GM10248 (cell line): Measurements from ENCODE around the gene METTL8.
"Not testable (repeated sequence)": the region's sequence is repeated elsewhere in the genome, so short reads cannot be mapped to it uniquely, and the experiment has no call there.

Experiments used
- CTCF ChIA-PET: fragments of 300-600 bp; sonication (Branson Sonifier 250); formaldehyde crosslinking; extraction: SDS; loops from one replicate; lab custom pipeline; 2021; ENCODE audit warnings: antibody characterized with exemption; lab: Yijun Ruan, JAX
- POLR2A ChIA-PET: fragments of 350-650 bp; sonication (Branson Sonifier 250); formaldehyde crosslinking; extraction: SDS; loops from one replicate; lab custom pipeline; 2020; ENCODE audit warnings: antibody characterized with exemption; lab: Yijun Ruan, JAX
- DNase-seq: peaks from one replicate; pipeline ENCODE4 v3.0.0; 2012; ENCODE audit errors: extremely low spot score
- TF ChIP-seq, protein P1 (sequence below): IDR thresholded peaks from 2 replicates; pipeline ENCODE4 v1.5.1; 2012; ENCODE audit warnings: mild to moderate bottlenecking, low read depth; ENCODE audit errors: extremely low read depth, missing control alignments, control extremely low read depth

METTL8 gene

DNA sequence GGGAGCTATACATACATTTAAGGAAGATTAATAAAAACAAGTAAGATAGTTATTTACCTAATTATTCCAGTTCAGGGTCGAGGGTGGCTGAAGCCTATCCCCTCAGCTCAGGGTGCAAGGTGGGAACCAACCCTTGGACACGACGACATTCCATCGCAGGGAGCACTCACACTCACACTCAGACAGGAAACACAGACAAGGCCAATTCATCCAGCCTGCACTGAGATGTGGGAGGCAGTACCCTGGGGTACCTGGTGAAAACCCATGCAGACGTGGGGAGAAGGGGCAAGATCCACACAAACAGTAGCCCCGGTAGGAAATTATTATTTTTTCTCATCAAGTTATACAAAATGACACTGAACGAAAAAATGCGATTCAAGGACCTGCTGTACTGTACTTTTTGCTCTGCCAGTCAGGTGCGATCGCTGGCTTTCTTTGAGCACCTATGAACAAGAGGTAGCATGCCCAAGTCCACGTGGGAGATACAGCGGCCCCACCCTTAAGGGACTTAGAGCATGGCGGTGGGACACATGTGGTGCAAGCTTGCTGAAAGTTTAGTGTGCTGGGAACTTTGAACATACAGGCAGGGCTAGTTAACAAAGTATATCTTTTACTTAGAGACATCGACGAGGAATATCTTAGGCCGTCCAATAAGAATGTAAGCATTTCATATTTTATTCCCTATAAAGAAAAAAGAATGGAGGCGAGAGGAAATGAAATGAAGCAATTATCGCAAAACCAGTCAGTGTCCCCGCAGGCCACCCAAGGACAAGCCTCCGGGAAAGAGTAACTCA is 624 bp downstream of the METTL8 start:
- peak; percentile 52 for DNase-seq
- TF ChIP-seq, protein P1, sequence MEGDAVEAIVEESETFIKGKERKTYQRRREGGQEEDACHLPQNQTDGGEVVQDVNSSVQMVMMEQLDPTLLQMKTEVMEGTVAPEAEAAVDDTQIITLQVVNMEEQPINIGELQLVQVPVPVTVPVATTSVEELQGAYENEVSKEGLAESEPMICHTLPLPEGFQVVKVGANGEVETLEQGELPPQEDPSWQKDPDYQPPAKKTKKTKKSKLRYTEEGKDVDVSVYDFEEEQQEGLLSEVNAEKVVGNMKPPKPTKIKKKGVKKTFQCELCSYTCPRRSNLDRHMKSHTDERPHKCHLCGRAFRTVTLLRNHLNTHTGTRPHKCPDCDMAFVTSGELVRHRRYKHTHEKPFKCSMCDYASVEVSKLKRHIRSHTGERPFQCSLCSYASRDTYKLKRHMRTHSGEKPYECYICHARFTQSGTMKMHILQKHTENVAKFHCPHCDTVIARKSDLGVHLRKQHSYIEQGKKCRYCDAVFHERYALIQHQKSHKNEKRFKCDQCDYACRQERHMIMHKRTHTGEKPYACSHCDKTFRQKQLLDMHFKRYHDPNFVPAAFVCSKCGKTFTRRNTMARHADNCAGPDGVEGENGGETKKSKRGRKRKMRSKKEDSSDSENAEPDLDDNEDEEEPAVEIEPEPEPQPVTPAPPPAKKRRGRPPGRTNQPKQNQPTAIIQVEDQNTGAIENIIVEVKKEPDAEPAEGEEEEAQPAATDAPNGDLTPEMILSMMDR, result no peak
- CTCF ChIA-PET, result interaction anchor here (0.8 to 6.1 kb wide), 11 partner anchors 14 to 503 kb away, joined by 3 to 73 read pairs (median 3); no protein-coding TSS in a partner anchor
- POLR2A ChIA-PET, result interaction anchor here (0.6 to 2.0 kb wide), 5 partner anchors 14 to 466 kb away, joined by 3 to 7 read pairs (median 6); no protein-coding TSS in a partner anchor

DNA sequence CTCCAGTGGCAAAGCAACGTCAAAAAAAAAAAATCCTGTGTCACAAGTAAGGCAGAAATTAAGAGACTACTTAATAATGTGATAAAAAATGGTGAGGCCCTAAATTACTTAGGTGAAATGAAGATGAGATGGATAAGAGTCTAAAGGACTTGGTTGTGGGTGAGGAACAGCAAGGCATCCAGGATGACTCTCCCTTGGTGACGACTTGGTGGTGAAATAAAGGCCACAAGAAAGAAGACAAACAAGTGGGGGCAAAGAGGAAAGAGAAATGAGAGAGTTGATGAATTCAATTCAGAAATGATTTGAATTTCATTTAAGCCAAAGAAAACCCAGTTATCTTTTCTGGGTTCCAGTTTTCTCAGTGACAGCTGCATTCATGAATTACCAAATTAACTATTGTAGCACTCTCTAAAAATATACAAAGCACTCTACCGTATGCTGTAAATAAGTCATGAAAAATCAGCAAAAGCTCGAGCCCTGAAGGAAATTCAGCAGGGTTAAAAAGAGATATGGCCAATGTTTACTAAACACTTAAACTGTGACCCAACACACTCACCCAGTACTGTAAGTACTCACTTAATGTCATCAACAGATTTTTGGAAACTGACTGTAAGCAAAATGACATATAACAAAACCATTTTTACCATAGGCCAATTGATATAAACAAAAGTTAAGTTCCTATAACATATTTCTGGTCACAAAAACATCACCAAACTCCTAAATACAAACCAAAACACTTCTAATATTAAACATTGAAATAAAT is 1.4 kb downstream of the METTL8 start:
- POLR2A ChIA-PET, result interaction anchor here (0.6 to 2.0 kb wide), 2 partner anchors 13 to 454 kb away, joined by 3 to 6 read pairs; no protein-coding TSS in a partner anchor
- TF ChIP-seq, protein P1, result no peak
- CTCF ChIA-PET, result interaction anchor here (1.0 to 6.1 kb wide), 9 partner anchors 13 to 459 kb away, joined by 3 to 73 read pairs (median 5); no protein-coding TSS in a partner anchor
- no peak for DNase-seq

DNA sequence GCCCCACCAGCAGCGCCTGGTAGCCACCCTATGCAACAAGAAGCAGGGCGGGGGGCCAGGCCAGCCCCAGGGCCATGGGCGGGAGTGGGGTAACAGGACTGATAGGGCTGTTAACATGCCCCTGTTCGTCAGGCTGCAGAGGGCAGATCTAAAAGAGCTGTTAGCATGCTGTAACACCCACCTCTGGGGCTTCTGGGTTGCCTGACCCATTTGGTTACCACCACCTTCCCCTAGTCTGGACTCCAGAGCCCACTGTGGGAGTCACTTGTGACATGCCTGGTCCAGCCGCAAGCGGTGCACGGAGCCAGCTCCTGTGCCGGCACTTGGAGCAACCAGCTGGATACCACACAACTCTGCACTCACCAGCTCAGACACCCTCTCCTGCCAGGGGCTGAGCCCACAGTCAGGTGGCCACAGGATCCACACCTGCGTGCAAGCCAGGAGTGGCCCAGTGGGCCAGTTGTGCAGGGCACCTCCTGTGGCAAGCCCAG is 2.1 kb downstream of the METTL8 start:
- TF ChIP-seq, protein P1, result no peak
- ChIA-PET CTCF (interaction anchor here (1.0 to 6.1 kb wide), 11 partner anchors 10 to 459 kb away, joined by 3 to 73 read pairs (median 4); no protein-coding TSS in a partner anchor), POLR2A (interaction anchor here (0.6 to 1.1 kb wide), 3 partner anchors 90 to 453 kb away, joined by 3 read pairs; partner anchors contain the start of gene CYBRD1)
- no peak for DNase-seq

DNA sequence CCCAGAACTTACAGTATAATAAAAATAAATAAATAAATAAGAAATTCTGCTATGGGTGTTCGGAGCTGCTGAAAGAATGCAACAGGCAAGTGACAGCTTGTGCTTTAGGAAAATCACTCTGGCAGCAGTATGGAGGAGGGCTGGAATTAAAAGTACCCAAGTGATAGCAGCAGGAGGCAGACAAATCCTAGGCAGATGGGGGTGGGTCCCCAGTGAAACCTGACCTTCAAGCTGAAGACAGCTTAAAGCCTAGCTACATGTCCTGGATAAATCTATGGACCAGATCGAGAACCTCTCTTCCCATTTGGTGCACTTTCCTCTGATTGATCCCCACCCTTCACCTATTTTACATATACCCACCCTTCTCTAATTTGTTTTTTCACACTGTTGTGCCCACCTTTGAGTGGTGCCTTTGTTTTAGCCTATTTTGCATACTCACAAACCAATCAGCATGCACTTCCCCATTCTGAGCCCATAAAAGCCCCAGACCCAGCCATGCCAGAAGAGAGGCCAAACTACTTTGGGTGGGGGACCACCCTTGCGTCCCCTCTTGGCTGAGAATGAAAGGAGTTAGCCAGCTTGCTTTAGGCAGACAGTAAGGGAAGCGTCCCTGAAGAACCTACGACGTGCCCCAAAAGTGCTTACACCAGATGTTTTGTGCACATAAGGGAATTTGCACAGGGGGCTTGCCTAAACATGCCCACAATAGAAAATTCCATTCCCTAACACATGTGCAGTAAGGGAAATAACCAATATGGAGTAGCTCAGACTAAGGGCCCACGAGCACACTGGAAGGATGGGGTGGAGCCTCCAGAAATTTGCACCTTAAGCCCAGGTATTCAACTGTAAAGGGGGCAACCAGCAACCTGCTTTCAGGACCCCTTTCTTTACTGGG is 3.0 kb downstream of the METTL8 start:
- CTCF ChIA-PET, result interaction anchor here (1.0 to 6.1 kb wide), 10 partner anchors 11 to 458 kb away, joined by 3 to 73 read pairs (median 4); no protein-coding TSS in a partner anchor
- TF ChIP-seq, protein P1, result no peak
- no peak for DNase-seq
- POLR2A ChIA-PET, result interaction anchor here (0.6 to 1.1 kb wide), 2 partner anchors 24 to 91 kb away, joined by 3 read pairs; partner anchors contain the start of gene CYBRD1

DNA sequence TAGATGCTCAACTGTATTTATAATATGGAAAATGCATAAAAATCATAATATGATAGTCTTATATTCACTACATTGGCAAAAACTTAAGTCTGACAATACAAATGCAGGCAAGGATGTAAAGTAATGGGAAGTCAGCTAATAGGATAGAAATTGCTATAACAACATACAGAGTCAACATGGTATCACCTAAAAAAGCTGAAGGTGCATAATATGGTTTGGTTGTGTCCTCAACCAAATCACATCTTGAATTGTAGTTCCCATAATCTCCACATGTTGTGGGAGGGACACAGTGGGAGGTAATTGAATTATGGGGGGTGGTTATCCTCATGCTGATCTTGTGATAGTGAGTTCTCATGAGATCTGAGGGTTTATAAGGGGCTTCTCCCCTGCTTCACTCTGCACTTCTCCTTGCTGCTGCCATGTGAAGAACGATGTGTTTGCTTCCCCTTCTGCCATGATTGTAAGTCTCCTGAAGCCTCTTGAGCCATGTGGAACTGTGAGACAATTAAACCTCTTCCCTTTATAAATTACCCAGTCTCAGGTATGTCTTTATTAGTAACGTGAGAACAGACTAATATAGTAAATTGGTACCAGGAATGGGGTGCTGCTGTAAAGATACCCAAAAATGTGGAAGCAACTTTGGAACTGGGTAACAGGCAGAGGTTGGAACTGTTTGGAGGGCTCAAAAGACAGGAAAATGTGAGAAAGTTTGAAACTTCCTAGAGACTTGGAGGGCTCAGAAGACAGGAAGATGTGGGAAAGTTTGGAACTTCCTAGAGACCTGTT is 10.9 kb downstream of the METTL8 start:
- CTCF ChIA-PET, result interaction anchor here (7.7 kb wide), 1 partner anchor 8 kb away, joined by 73 read pairs; the partner anchor contains the start of genes DCAF17 and METTL8
- DNase-seq, POLR2A ChIA-PET: not testable (repeated sequence)
